Embryonic facial prominence (tissue), 1 donor: ENCODE measurements around the gene CHRNA3.
"Not testable (repeated sequence)": the region's sequence is repeated elsewhere in the genome, so short reads cannot be mapped to it uniquely, and the experiment has no call there.

Experiments used
- DNase-seq: peaks from one replicate; pipeline ENCODE4 v3.0.0-alpha.2; 2016; ENCODE audit errors: extremely low spot score

The CHRNA3 gene

DNA sequence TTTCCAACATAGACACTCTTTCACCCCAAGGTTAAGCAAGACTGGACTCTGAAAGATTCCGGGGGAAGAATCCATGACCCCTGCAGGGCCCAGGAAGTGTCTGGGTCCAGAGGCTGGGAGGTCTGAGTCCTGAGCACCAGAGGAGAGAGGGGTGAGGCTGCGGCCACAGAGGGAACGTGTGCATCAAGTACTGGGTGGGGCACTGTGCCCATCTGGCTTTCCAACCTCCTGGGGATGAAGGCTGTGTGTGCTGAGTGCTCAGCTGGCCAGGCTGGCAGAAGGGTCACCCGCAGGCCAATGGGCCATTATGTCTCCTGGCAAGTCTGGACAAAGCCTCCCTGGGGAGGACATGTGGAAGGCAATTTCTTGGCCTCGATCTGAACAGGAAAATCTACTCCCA, 3.3 kb downstream of the CHRNA3 start:
- no peak for DNase-seq

DNA sequence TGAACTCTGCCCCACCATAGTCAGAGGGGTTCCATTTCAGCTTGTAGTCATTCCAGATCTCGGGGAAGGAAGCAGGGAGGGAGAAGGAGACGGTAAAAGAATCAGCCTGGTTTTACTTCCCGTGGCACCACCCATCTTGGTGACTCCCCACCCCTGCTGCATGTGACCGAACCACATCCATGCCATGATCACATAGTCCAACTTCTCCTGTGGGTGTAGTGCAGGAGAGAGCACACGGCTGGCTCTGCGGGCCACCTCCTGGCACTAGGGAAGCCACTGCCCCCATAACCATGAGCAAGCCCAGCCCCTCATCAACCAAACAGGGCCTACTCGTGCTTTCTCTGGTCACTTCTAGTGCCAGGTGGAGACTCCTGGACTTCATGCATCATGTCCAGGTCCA, 3.7 kb downstream of the CHRNA3 start:
- DNase-seq = no peak

DNA sequence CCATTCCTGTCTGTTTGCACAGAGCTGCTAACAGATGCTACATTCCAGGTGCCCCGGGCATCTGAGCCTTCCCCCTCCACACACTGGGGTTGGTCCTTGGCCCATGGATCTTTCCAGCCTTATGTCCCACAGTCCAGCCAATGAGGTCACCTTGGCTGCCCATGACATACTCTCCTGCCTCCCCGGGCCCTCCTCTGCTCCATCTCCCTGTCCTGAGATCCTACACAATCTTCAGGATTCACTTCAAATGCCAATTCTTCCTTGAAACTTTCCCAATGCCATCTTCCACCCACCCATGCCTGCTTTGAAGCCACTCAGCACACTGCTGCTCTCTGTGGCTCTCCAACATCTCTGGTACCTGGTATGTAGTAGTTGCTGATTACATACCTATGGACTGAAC, 4.3 kb downstream of the CHRNA3 start:
- DNase-seq = no peak

DNA sequence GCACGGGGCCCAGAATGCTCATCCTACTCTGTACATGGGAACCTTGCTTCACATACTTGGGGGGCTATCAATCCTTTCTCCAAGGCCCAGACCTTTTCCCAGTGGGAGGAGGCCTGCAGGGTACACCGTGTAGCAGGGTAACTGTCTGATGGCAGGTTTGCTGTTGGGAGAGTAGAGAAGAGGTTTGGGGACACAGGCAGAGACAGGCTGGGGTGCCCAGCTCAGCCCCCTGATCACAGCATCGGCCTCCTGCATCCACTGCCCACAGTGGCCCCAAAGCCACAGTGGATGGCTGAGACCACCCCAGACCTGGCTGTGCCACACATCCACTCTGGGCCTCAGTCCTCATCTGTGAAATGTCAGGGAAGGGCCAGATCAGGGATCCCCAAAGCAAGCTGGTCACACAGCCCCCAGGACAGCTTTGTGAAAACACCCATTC, 5.6 kb downstream of the CHRNA3 start:
- DNase-seq = no peak

DNA sequence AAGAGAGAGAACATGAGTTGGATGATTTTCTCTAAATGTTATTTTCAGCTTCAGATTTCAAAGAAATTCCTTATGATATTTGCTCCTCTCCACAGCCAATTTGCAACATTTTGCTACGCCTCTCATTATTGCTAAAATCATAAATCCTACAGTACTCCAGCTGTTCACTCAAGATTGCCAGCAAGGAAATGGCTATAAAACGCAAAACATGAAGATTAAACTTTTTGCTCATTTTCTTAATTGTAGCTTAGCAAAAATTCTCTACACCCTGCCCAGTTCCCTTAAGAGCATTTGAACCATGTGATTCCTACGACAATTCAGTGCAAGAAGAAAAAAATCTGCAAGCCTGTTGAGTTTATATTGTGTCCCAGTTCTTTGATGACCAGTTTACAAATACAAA, 6.8 kb downstream of the CHRNA3 start:
- no peak for DNase-seq

DNA sequence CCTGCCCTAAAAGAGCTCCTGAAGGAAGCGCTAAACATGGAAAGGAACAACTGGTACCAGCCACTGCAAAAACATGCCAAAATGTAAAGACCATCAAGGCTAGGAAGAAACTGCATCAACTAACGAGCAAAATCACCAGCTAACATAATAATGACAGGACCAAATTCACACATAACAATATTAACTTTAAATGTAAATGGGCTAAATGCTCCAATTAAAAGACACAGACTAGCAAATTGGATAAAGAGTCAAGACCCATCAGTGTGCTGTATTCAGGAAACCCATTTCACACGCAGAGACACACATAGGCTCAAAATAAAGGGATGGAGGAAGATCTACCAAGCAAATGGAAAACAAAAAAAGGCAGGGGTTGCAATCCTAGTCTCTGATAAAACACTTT, 11.2 kb downstream of the CHRNA3 start:
- DNase-seq = not testable (repeated sequence)

DNA sequence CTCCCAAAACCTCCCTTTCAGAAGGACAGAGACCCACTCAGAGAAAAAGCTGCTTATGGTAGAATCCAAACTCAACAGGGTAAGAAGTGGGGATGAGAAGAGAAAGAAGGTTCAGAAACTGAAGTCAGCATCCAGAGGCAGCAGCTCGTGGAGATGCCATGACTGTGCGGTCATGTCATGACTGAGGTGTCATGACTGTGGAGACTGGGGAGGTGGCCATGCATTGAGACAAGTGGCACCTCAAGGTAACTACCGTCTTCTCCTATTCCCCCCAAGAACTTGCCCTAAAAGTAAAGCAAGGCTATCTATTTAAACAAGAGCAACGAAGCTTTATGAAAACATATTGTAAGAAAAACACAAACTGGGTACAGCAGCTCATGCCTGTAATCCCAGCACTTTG, 15.1 kb downstream of the CHRNA3 start:
- DNase-seq = no peak

DNA sequence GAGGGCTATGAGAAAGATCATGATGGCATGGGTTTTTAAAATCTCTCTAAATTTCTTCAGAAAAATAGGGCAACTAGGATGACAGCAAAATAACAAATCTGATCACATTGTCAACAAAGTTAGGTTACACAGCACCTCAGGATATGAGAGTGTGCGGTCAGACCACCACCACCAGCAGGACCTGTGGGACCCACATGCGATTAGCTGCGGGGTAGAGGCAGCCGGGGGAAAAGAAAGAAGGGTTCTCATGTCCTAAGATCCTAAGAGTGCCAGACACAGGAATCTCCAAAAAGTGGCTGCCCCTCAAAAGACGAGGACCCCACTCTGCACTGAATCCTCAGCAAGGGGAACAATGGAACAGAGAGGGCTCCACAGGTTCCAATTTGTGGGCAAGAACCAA, 15.6 kb downstream of the CHRNA3 start:
- DNase-seq = no peak

DNA sequence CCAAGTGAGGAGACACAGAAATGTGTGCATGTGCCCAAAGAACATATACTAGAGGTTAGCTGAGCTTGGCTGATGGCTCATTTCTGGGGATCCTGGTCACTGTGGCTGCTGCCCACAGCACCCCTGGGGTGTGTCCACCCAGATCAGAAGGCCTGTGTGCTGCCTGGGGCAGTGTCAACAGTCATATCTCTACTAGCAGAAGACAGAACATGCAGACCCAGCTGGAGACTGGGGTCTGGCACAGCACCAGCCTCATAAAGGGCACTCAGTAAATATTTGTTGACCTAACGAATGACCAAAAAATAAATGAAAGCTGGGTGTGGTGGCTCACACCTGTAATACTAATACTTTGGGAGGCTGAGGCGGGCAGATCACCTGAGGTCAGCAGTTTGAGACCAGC, 16.4 kb downstream of the CHRNA3 start:
- no peak for DNase-seq

DNA sequence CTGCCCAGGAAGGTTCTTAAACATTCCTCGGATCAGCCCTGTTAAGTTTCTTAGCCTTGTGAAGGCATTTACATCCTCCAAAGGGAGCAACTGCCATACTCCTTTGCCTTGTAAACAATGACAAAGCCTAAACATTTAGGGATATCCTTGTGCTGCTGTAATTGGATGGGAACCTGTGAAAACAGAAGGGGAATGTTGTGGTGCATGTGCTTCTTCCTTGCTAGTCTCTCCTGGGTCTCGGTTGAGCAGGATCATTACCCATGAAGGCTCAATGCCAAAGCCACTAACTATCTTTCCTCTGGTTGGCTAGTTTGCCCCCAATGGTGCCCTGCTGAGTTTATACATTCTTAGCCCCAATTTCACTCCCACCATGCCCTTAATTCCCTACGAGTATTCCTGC, 17.3 kb downstream of the CHRNA3 start:
- no peak for DNase-seq

DNA sequence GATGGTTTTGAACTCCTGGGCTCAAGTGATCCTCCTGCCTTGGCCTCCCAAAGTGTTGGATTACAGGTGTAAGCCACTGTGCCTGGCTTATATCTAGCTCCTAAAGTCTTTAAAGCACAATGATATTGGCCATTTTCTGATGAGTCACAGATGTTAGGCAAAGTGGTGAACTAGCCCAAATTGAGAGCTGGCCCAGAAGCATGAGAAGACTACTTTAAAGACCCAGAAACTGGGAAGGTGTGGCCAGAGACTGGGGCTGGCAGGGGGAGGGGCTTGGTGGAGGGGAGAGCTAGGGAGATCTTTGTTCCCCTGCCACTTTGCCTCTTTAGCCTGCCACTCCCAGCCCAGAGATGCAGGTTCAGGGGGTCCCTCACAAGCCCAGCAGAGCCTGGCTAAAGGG, 21.6 kb downstream of the CHRNA3 start:
- DNase-seq = no peak

DNA sequence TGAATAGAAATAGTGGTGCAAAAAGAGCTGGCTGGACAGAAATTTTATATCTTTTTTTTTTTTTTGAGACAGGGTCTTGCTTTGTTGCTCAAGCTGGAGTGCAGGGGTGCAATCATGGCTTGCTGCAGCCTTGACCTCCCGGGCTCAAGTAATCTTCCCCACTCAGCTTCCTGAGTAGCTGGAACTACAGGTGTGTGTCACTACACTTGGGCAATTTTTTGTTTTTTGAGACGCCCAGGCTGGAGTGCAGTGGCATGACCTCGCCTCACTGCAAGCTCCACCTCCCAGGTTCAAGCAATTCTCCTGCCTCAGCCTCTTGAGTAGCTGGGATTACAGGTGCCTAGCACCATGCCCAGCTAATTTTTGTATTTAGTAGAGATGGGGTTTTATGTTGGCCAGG, 22.4 kb downstream of the CHRNA3 start:
- DNase-seq = no peak

DNA sequence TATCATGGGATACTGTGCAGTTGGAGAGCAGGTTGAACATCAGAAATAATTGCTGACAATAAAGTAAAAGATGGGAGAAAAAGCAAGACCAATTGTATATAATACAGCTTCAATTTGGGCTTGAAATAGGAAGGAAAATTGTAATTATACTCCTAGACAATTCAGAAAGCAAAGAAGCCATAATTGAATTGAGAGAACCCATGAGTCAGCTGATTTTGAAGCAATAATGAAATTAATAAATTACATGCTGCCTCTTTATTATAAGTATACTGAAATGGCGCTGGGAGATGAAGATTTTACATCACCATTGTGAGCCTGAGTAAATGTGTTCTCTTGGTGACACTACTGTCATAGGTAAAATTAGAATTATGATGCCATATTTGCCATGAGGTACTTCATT, 23.2 kb downstream of the CHRNA3 start:
- DNase-seq = no peak

DNA sequence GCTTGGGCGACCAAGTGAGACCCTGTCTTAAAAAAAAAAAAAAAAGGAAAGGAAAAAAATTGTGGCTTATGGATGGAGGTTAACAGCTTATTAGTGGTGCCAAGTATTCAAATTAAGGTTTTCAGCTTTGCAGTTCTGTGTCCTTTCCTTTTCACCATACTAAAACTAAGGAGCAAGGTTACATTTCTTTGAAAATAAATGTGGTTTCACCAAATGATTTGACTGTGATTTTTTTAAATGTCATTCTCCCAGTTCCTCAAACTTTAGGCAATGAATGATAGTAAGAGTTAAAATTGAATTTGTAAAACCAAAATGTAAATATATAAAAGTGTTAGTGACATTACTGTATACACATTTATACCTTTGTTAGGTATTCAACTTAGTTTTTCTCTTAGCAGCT, 45.9 kb downstream of the CHRNA3 start:
- DNase-seq = no peak

DNA sequence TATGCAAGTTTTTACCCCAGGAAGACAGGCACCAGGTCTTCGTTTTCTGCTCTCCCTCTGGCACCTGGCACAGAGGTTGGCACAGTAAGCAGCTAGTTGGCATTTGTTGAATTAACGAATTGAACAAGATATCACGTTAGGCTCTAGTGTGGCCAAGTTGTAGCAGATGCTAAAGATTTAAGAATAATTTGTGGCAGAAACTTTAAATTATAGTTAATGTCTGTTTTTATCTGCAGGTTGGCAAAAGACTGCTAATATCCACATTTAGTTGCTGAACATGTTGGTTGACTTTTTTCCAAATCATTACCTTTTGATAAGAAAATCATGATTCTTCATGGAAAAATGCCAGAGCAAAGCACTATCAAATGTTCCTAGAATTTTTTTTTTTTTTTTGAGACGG, 47.4 kb downstream of the CHRNA3 start:
- DNase-seq = no peak

DNA sequence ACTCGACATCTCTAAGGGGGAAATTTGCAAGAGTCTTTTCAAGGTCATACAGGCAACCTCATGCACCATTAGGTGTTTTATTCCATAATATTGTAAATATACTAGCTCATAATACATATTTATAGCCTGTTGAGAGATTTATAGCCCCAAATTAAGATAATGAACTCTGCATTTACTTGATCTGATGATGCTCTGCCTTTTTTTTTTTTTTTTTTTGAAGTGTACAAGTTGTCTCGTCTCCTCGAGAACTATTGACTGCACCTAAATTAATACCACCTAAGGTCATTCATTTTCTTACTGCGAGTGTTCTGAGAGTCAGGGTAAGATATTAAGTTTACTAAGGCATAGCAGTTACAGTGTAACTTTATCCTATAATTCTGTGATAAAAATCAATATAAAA, 49.4 kb downstream of the CHRNA3 start:
- no peak for DNase-seq

DNA sequence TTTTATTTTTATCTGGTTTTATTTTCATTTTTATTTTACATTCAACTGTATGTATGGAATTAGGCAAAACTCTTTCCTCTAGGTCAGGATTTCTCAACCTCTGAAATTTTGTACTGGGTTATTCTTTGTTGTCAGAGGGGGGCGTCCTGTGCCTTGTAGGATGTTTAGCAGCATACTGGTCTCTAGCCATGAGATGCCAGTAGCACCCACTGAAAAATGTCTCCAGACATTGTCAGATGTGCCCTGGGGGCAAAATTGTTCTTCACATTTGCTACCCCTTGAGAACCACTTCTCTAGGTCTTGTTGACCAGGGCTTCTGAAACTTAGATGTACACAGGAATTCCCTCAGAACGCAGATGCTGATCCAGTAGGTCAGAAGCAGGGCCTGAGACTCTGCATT, 50.1 kb downstream of the CHRNA3 start:
- DNase-seq = no peak

DNA sequence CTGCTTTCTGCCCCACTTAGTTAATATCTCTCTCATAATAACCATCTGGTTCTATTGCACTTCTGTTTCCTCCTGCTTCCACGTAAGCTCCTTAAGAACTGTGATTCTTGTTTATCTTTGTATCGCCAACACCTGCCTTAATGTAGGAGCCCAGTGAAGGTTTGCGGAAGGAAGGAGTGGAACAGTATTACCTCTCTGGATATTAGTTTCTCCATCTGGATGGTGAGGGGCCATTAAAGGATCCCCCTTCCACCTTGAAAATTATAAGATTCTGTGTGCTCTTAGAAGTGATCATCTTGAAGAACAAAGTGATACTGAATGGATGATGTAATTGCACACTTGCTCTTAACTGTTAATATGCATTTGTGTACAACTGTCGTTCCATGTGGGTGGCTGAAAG, 53.3 kb downstream of the CHRNA3 start:
- DNase-seq = no peak

DNA sequence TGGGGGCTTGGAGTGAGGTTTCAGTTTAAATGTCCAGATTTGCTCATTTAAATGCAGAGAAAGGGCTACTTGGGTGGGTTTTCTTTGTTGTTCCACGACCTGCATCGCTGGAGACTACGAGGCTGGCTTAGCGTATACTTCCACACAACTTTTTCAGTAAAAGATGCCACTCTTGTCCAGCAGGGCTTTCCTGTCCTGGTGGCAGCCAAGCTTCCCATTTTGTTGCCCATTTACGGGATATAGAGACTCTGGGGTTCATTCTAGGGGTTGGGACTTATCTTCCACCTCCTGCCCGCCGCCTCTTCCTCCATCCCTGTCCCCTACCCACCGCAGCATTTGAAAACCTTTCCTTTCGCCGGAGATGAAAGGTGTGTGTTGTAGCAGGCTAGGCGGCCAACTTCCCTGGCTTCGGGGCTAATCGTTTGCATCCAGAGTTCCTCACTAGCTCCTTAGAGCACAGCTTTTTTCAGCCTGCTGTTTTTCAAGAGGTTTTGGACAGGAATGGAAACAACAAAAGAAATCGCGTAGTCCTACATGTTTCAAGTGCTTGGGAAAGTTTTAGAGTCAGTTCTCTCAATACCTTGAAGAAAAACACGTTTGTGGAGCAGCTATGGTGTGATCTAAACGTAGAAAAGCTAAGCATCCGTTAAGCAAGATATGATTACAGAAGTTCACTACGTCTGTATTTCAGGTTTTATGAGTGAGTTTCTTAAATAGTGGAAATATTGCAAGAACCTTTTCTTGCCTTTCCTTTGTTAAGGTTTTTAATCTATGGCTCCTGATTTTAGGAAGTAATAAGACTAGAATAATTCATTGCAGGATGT, 54.6 kb downstream of the CHRNA3 start:
- no peak for DNase-seq

DNA sequence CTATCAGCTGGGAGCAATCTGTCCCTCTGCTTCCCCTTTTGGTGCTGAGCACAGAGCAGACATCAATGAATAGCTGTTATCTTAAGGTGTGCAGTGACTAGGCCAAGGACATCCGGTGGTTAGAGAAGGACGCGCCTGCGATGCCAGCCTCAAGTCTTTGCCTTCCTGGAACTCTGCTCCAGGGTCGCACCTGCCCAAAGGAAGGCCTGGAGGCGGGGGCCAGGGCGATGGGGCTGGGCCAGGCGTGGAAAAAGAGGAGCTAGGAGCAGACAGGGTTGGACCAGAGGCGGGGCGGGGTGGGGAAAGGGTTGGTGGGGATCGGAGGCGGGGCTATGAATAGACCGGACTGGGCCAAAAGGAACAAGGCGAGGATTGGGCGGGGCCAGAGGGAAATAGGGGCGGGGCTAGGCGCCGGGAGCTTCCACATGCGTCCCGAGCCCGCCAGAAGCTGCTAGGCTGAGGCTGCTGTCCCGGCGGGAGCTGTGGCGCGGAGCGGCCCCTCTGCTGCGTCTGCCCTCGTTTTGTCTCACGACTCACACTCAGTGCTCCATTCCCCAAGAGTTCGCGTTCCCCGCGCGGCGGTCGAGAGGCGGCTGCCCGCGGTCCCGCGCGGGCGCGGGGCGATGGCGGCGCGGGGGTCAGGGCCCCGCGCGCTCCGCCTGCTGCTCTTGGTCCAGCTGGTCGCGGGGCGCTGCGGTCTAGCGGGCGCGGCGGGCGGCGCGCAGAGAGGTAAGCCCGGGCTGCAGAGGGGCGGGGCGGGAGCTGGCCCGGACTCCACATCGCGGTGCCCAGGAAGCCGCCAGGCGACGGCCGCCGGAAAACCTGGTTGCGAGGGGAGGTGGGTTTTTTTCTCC, 55.5 kb downstream of the CHRNA3 start, which contains the start of gene CHRNA5:
Gene CHRNA5, plus strand, starts transcription at position 424 of the 854 bp plus-strand sequence. Its CDS starts 200 bp downstream, at position 624.
- DNase-seq = peak; percentile 62

DNA sequence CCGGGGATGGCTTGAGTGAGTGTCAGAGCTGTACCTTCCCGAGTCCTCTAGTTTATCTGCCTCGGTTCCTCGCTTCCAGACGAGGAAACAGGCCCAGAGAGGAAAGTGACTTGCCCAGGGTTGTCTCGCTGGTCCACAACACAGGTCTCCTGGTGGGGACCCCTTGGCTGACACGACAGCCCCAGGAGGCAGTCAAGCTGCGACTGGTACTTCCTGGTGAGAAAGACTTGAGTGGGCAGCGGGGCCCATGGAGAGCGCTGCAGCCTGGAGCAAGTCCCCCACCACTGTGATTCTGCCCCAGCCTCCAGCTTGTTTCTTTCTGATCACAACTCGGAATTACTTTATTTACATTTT, 56.1 kb downstream of the CHRNA3 start:
- no peak for DNase-seq

DNA sequence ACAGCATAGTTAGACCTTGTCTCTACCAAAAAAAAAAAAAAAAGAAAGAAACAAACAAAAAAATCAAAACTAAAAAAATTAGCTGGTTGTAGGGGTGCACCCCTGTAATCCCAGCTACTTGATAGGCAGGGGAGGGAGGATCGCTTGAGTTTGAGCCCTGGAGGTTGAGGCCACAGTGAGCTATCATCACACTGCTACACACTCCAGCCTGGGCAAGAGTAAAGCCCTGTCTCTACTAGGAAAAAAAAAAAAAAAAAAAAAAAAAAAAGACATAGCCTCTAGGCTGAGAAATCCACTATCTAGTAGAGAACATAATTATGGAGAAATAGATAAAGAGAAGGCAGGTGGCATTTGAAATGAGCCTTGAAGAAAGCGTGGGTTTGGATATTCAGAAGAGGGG, 57.7 kb downstream of the CHRNA3 start:
- DNase-seq = no peak

DNA sequence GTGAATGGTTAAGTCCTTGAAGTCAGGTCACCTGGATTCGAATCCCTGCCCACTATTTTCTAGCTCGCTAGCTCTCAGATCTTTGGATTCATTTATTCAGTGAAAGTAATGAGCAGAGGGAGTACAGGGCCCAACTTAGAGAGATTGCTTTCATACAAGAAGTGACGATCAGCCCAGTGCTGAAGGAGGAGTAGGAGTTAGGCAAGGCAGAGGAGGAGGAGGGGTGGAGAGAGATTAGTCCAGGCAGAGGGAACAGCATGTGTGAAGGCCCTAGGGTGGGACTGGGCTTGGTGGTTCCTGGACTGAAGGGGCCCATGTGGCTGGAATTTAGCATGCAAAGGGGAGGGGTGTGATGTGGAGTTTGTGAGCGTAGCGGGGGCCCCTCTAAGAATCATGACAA, 59.3 kb downstream of the CHRNA3 start:
- no peak for DNase-seq
